Forelimb muscle (tissue), 1 donor: ENCODE data around the gene C1orf174. TPM values are rescaled to one million over a fixed set of nuclear protein-coding genes. Genes with fewer than 3 reads are reported as not detected.

Experiments
- DNase-seq: peaks from one replicate; pipeline ENCODE4 v3.0.0-alpha.2; 2013; ENCODE audit warnings: low read depth
- polyA plus RNA-seq: library from polyadenylated mRNA; unstranded; fragments of 120-200 nt; gene quantifications from one replicate; pipeline ENCODE4 v1.2.1, GENCODE V29; 2013; ENCODE audit not compliant: insufficient read length

The C1orf174 gene
- polyA plus RNA-seq, 1 donor, result 14.7 TPM

GRCh38 chr1:3895279-3895950 is 4.7 kb downstream of the C1orf174 start:
- no peak for DNase-seq

- DNase-seq, result no peak
Observed at GRCh38 chr1:3894626-3895278, 5.3 kb downstream of the C1orf174 start.

GRCh38 chr1:3893190-3893589 is 6.9 kb downstream of the C1orf174 start:
- DNase-seq, result no peak

GRCh38 chr1:3892748-3893147 is 7.3 kb downstream of the C1orf174 start:
- DNase-seq, result no peak

- DNase-seq, result no peak
Observed at GRCh38 chr1:3891329-3891865, 8.7 kb downstream of the C1orf174 start.

GRCh38 chr1:3890389-3891328 is 9.4 kb downstream of the C1orf174 start:
- DNase-seq, result no peak

- no peak for DNase-seq
Observed at GRCh38 chr1:3889936-3890335, 10.1 kb downstream of the C1orf174 start.

- DNase-seq, result no peak
Observed at GRCh38 chr1:3888301-3888700, 11.8 kb downstream of the C1orf174 start.

GRCh38 chr1:3886691-3887090 is 13.4 kb downstream of the C1orf174 start:
- no peak for DNase-seq

GRCh38 chr1:3886106-3886670 is 13.9 kb downstream of the C1orf174 start:
- DNase-seq, result no peak

- DNase-seq, result no peak
Observed at GRCh38 chr1:3885611-3886010, 14.5 kb downstream of the C1orf174 start.

GRCh38 chr1:3884966-3885365 is 15.1 kb downstream of the C1orf174 start:
- DNase-seq, result no peak

GRCh38 chr1:3883194-3883925 is 16.7 kb downstream of the C1orf174 start:
- no peak for DNase-seq

GRCh38 chr1:3881193-3881480 is 18.9 kb downstream of the C1orf174 start:
- DNase-seq, result no peak

- DNase-seq, result no peak
Observed at GRCh38 chr1:3880429-3881192, 19.5 kb downstream of the C1orf174 start.

GRCh38 chr1:3879787-3880428 is 20.2 kb downstream of the C1orf174 start:
- no peak for DNase-seq

GRCh38 chr1:3879099-3879498 is 21.0 kb downstream of the C1orf174 start:
- no peak for DNase-seq

GRCh38 chr1:3876716-3877115 is 23.4 kb downstream of the C1orf174 start:
- no peak for DNase-seq

- DNase-seq, result no peak
Observed at GRCh38 chr1:3874736-3875135, 25.3 kb downstream of the C1orf174 start.

- no peak for DNase-seq
Observed at GRCh38 chr1:3872546-3872945, 27.5 kb downstream of the C1orf174 start.
